T-helper 9 cell (primary cell): Measurements from ENCODE around the gene ADAMTS1.
"Not testable (repeated sequence)": the region's sequence is repeated elsewhere in the genome, so short reads cannot be mapped to it uniquely, and the experiment has no call there.

Experiments
- DNase-seq: peaks from one replicate; pipeline ENCODE4 v3.0.0-alpha.2; 2020
- total RNA-seq, 2 donors: gene quantifications; one replicate each; lab custom pipeline; 2026; lab: John Stamatoyannopoulos, UW

ADAMTS1 gene
- total RNA-seq = 0 to 1.5 reads per million in 2 donors

DNA sequence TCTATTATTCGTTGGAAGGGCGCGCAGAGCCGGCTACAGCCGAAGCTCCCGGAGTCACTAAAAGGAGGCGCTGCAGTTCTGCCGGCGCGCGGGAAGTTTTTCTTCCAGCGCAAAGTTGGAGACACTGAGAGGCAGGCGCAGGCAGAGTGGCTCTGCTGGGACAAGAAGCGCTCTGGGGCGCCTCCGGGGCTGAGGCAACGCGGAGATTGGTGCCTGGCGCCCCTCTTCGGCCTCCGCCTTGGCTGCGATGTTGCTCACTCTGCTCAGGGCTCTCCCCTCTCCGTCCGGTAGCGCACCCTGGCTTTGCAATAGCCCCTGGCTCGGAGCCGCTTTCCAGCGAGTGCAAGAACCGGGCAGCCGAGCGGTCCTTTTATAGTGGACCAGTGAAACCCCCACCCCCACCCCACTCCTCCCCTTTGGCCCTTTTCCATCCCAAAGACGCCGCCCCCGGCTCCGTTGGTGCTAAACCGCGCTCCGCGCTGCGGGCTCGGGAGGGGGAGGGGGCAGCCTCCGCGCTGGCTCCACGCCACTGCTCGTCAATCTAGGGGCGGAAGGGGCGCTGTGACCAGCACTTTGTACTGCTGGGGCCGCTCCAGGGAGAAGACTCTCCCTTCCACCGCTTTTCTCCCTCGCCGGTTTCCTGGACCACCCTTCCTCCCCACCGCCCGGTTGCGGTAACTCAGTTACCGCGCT lies at the start of gene ADAMTS1:
TSS of gene ADAMTS1 (minus strand) at position 344 of the 693 bp plus-strand sequence. CDS start 455 bp downstream, outside the sequence.
- DNase-seq = no peak

DNA sequence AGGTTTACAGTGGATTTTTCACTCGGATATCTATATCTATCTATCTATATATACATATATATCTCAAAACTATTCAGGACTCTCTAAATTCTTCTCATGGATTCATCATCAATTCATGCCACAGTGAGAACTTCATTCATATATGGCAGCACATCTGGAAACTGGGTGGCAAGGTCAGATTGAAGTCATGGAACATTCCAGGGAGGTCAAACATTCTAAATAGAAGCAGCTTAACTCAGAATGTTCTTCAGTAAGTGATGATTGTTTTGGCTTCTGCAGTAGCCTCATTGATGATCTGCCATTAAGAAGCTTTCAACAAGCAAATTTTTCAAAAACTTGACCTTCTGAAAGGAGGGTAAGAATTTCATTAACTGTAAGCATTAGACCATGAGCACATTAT lies 46.9 kb upstream of the ADAMTS1 start:
- DNase-seq = no peak

DNA sequence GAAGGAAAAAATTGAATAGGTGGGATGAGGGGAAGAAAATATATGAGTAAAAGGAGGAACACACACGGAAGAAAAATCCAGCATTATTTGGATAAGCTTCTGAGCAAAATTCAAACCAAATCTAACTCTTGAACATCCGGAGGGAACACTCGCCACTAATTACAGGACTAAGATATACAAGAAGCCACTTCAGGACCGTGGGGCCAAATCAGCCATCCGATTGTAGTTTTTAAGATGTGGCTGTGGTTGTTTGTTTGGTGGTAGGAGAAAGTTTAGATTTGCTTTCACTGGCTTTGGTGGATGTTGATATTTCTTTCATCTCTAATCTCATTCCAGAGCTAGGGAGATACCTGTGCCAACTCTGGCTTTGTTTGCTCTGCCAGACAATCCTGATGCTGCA lies 43.7 kb upstream of the ADAMTS1 start:
- DNase-seq = no peak

DNA sequence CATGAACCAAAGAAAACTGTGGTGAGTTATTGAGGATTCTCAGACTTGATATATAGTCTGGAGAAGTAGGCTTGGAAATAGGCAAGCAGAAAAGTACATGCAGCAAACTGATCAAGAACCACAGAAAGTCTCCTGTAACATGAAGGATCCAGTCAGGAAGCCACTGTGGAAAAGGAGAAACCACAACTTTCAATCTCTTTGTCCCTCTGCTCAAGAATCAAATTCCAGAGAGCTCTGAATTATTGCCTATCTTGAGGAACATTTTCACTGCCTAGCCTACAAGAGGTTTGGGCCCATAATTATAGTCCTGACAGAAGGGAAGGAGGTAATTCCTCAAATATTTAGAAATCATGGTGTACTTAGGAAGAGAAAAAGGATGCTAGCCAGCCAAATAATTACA lies 43.0 kb upstream of the ADAMTS1 start:
- no peak for DNase-seq

DNA sequence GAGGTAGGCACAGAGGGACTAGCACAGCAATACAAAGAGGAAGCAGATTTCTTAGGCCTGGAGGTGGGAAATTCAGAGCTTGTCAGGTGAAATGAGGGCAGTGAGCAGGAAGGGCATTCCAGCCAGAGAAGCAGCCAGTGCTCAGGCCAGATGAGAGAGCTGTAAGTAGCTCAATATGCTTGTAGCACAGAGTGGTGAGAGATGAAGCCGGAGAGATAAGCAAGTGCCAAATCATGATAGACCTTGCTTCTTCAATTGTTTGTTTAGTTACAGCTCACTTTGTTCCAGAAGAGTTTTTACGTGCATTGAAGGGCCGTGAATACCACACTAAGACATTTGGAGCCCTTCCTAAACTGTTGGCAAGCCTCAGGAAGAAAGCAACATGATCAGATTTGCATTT lies 42.0 kb upstream of the ADAMTS1 start:
- no peak for DNase-seq

DNA sequence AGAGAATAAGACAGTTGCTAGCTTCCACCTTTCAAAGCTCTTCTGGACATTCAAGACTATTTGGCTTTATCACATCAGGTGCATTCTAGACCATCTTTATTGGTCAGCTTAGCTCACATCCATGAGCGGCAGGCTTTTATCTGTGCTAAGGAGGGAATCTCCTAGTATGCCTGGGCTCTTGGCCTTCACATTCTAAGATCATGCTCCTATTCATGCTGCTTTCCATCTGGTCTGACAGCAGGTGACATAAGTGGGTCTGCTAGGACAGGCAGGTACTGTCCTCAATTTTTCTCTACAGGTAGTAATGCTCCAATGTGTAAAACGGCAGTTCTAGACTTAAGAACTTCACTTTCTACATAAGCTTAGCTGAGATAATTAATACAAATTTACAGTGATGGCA lies 39.2 kb upstream of the ADAMTS1 start:
- no peak for DNase-seq

DNA sequence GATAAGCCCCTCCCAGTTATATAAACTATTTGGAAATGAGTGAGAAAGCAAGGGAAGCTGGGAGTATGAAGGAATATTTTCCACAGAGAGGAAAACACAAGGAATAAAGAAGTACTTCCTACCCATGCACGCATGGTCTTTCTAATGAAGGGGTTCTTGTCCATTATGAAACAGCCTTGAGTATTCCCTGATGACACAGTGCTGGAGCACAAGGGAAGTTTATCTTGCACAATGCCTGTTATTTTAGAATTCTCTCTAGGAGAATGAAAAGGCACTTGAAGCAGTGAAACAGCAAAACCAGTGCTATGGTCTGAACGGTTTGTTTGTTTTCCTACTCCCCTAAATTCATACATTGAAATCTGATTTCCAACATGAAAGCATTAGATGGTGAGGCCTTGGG lies 38.6 kb upstream of the ADAMTS1 start:
- DNase-seq = no peak

DNA sequence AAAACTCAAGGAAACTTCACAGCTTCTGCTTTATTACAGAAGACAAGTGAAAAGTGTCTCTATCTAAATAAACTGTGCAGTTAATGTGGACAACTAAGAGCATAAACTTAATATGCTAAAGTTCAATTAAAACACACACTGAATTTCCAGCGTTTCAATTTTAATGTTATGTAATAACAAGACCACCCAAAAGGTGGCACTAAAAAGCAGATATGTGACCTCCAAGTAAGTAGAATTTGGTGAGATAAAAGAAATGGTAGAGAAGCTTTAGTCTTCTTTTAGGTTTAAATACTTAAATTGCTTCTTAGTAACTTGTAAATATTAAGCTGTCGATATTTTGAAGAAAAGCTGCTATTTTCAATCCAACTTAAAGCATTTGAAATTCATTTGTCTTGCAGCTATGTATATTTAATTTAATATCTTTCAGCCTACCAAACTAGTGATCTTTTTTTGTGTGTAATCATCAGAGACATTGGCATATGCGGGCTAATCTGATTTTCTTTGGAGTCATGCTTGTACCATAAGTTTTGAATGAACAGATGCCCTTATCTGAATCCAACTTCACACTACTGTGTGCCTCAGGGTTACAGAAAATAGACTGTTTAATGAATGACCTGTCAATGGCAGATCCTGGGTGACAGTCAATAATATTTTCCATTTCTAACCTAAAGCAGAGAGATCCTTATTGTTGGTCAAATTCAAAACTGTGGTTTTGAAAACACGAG lies 36.5 kb upstream of the ADAMTS1 start:
- DNase-seq = no peak

DNA sequence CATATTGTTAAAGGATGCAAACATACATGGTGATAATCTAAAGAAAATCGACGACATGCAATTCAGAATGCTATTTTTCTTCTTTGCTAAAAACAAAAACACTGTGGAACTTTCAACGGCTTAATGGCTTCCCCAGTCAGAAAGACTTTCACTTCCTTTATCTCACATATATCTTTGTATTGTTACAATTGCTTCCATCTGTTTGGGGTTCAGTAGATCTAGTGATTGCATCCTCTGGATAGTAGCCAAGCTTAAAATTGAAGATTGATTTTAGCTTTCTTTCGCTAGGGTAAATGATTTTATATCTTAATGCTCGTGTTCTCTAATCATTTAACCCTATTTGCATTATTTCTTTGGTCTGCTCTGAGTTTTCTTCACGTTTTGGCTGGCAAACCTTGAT lies 31.8 kb upstream of the ADAMTS1 start:
- no peak for DNase-seq

DNA sequence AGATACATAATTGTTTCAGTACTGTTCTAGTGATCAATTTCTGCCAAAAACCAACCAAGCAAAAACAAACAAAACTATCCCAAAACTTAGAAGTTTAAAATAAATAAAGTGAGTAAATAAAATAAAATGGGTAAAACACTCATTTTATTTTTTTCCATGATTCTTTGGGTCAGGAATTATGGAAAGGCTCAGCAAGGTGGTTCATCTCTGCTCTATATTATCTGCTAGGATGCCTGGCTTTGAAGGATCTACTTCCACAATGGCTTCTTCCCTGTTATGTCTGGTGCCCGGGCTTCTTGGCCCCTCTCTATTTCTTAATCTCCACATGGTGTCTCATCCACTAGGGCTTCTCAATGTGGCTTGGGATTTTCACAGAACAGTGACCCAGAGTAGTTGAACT lies 29.1 kb upstream of the ADAMTS1 start:
- DNase-seq = no peak

DNA sequence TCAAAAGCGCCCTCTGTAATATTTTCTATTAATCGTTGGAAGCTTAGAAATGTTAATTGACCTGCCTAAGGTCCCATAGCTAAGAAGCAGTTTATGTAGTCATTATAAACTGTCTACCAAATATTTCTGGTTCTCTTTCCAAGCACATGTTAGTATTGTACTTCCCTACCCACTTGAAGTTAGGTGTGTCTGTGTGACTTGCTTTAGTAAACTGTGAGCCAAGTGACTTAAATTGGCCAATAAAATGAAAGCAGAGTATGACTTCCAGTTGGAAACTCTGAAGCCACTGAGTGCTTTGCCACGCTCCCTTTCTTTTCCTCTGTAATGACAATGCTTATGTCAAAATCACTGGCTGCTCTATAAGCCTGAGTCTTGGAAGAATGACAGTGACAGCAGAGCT lies 20.6 kb upstream of the ADAMTS1 start:
- no peak for DNase-seq

DNA sequence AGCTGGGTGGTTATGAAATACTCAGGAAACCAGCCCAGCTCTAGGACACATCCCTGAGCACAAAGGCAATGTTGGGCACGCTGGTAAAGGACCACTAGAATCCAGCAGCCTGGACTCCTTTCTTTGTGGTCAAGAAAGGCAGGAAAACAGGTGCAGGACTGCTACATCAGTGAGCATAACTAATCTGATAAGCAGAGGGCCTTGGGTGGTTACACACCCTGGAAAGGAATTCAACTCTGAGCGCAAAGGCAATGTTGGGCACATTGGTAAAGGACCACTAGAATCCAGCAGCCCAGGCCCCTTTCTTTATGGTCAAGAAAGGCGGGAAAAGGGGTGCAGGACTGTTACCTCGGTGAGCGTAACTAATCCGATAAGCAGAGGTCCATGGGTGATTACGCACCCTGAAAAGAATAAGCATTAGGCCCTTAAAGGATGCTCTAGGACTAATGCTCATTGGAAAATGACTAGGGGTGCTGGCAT lies 11.7 kb upstream of the ADAMTS1 start:
- DNase-seq = not testable (repeated sequence)

DNA sequence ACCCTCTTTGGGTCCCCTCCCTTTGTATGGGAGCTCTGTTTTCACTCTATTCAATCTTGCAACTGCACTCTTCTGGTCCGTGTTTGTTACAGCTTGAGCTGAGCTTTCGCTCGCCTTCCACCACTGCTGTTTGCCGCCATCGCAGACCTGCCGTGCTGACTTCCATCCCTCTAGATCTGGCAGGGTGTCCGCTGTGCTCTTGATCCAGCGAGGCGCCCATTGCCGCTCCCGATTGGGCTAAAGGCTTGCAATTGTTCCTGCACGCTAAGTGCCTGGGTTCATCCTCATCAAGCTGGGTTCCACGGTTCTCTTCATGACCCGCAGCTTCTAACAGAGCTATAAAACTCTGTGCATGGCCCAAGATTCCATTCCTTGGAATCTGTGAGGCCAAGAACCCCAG lies 9.5 kb upstream of the ADAMTS1 start:
- DNase-seq = not testable (repeated sequence)

DNA sequence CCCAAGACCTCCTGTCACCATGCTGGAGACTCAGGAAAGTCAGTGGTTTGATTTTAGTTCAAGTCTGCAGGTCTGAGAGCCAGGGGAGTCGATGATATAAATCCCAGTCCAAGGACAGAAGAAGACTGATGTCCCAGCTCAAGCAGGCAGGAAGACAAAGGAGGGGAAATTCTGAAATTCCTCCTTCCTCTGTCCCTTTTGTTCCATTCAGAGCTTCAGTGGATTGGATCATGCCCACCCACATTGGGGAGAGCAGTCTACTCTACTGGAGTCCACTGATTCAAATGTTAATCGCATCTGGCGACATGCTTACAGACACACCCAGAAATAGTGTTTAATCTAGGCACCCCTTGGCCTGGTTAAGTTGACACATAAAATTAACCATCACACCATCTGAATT lies 7.2 kb upstream of the ADAMTS1 start:
- no peak for DNase-seq

DNA sequence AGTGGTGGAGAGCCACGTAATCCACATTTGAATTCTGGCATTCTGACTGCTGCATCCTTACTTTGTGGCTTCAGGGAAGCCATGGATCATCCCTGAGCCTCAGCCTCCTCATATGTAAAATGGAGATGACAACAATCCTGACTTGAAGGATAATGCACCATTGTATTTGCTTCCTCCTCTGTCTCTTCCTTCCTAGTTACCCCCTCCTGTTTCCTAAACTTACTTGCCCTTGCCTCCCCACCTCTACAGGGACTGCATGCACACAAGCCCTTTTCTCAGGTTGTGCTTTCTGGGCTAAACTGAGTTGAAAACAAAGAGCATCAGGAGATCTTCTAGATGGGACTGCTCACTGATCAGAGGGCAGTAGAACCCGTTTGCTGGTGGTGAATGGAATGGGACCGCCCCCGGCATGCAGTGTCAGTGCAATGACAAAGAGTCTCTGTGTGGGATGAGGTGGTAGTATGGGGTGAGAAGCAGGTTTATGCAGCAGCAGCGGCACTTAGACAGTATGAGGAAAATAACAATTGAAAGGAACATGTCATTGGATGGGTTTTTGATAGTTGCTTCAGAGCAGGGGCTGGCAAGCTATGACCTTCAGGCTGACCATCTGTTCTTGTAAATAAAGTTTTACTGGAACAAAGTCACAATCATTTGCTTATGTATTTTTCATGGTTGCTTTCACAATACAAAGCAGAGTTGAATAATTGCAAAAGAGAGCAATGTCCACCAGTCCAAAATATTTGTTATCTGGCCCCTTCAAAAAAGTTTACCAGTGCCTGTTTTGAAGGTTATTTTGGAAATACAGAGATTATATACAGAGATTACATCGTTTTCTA lies 6.1 kb upstream of the ADAMTS1 start:
- DNase-seq = no peak

DNA sequence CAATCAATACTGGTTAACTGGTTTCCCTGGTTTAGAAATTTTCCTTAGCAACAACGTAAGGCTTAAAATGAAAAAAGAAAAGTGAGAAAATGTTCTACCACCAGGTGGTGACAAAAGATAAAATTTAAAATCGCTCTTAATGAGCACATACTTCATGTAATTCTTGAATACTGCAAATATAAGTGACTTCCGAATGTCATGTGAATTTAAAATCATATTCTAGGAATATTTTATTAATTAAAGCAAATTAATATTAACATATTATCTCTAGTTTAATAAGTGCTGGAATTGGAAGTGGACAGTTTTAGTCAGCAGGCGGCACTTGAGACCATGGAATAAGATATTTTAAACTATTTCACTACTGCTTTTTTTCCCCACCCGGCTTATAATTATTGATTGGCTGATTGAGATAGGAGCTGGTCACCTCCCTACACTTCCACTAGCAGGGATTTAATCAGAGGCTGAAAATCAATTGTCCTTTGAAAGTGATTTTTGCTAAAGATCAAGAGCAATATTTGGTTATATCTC lies 5.0 kb upstream of the ADAMTS1 start:
- DNase-seq = no peak

DNA sequence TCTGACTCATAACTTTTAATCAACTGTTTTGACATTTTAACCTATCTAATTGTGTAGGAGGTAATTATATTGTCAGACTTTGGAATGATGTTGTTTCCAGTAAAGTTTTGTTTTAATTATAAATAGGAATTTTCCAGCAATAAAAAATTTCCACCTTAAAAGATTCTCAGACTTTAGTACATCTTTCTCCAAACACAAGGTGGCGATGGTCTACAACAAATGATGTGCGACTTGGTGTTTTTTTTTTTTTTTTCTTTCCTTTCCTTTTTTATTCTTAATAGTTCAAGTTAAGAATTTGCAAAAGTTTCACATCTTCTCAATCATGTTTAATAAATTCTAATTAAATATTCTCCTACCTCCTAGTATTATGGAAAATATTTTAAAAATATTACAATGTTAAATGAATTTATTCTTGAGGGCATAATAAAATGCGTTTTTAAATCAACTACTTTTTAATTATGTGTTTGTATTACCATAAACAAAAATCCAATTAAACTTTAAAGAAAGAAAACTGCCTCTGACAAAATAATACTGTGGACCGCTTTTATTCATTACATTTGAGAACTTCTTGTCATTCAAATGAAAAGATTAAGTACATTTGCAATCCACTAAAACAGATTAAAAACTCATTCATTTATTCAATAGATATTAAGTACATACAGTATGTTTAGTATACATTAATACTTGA lies 4.4 kb upstream of the ADAMTS1 start:
- no peak for DNase-seq

DNA sequence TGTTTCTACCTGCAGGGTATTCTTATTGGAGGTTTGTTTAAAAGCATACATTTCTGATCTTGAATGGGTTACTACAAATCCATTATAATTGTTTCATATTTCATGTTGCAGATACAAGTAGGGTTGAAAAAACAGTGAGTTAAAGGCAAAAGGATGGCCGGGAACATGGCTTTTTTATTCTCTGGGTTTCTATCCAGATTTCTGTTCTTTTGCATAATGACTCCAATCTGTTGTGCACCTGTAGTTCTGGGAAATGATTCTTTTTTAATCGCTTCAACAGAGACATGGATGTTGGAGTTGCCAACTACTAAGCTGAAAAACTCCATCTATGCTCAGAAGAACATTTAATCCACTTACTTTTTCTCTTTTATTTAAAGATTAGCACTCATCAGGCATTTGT lies 2.7 kb upstream of the ADAMTS1 start:
- no peak for DNase-seq

DNA sequence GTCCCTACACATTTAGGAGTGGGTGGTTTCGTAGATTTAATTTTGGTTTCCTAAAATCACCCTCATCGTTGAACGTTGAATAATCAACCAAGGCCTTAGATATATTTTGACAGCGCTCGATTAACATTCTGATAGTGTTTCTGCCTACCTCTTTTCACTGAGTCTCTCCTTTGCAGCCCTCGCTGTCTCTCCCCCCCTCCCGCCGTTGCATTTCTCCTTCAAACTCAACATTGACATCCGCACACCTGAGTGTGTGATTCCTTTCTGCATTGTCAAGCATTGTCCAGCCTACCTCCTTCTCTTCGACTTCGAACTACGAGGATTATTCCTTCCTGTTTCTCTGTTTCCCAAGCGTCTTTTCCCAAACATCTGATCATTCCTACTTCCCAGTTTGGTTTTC lies 1.8 kb upstream of the ADAMTS1 start:
- DNase-seq = no peak

DNA sequence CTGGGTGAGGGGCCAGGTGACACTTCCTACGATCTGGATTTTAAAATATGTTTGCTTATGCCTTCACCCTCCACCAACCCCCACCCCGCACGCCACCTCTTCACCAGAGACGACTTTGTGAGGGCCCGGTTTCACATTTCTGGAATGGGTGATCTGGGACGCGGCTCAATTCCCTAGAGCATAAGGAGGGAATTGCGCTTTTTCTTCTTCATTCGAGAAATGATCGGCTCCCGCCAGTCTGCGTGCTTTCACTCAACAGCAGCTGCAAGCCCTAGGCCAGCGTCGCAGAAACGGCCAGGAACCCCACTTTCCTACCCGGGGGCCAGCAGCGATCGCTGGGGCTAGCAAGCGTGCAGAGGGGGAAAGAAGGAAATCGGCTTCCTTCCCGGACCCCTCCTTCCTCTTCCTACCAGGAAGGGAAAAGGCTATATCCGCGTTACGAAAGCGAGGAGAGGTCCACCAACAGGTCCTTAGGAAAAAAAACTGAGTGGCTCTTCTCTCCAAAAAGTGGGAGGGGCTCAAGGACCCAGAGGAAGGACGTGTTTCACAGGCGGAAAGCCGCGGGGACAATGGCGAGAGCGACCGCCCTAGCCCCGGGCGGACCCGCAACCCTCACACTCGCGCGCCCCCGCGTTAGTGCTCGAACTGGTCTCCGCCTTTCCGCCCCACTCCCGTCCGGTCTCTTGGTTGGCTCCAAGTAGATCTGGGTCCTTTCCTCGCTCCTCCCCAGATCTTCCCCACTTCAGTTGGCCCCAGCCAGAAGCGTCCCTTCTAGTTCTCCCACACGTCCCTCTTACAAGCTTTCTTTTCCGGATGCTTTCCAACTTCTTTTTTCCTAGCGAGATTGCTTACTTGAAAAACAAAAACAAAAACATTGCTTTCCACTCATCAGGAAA lies 1.1 kb upstream of the ADAMTS1 start:
- DNase-seq = no peak

DNA sequence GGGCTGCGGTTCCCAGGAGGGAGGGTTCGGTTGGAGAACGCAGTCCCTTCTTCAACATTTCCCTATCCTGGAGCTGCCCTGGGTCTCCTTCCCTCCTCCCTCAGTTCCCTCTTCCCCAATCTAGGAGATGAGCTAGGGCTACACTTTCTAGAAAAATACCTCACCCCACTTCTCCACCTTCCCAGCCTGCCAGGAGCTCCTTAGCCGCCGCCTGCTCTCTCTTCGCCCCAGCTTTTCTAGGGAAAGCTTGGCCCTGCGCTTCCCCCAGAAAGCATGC lies 488 bp upstream of the ADAMTS1 start:
- DNase-seq = no peak
